H9 (cell line): Measurements from ENCODE around the gene MYO5C. TPM values are rescaled to one million over a fixed set of nuclear protein-coding genes. Genes with fewer than 3 reads are reported as not detected.

ENCODE experiments used
- DNase-seq: peaks from one replicate; pipeline ENCODE4 v3.0.0-alpha.2; 2017
- H2AFZ ChIP-seq: one replicate; pipeline ENCODE4 v1.6.1; 2013; ENCODE audit warnings: mild to moderate bottlenecking, low read length, control low read depth, moderate library complexity
- H2AK5ac ChIP-seq: 2 replicates; pipeline ENCODE4 v1.6.1; 2013; ENCODE audit warnings: low read length, control low read depth, mixed read lengths; ENCODE audit not compliant: insufficient read length
- H2BK120ac ChIP-seq: one replicate; pipeline ENCODE4 v1.6.1; 2013; ENCODE audit warnings: low read depth, mild to moderate bottlenecking, low read length, control low read depth, inconsistent platforms; ENCODE audit not compliant: poor library complexity, severe bottlenecking
- H2BK12ac ChIP-seq: 2 replicates; pipeline ENCODE4 v1.6.1; 2013; ENCODE audit warnings: low read length, control low read depth, mixed read lengths, low read depth; ENCODE audit not compliant: insufficient read length
- H2BK15ac ChIP-seq: 2 replicates; pipeline ENCODE4 v1.6.1; 2013; ENCODE audit warnings: low read depth, low read length, control low read depth
- H2BK20ac ChIP-seq: one replicate; pipeline ENCODE4 v1.6.1; 2013; ENCODE audit warnings: low read depth, mild to moderate bottlenecking, low read length, control low read depth, inconsistent platforms; ENCODE audit not compliant: poor library complexity, severe bottlenecking
- H2BK5ac ChIP-seq: 2 replicates; pipeline ENCODE4 v1.6.1; 2013; ENCODE audit warnings: low read length, control low read depth, mixed read lengths; ENCODE audit not compliant: insufficient read length
- H3K14ac ChIP-seq: 2 replicates; pipeline ENCODE4 v1.6.1; 2013; ENCODE audit warnings: low read length, control low read depth; ENCODE audit not compliant: insufficient read depth
- H3K18ac ChIP-seq: 2 replicates; pipeline ENCODE4 v1.6.1; 2013; ENCODE audit warnings: low read depth, mild to moderate bottlenecking, mixed read lengths, low read length, control low read depth; ENCODE audit not compliant: insufficient read length
- H3K23ac ChIP-seq: 2 replicates; pipeline ENCODE4 v1.6.1; 2013; ENCODE audit warnings: low read length, control low read depth, mixed read lengths, low read depth; ENCODE audit not compliant: insufficient read length
- H3K23me2 ChIP-seq: 2 replicates; pipeline ENCODE4 v1.6.1; 2013; ENCODE audit warnings: low read depth, mild to moderate bottlenecking, mixed read lengths, low read length, control low read depth; ENCODE audit not compliant: insufficient read length, poor library complexity, severe bottlenecking
- H3K27ac ChIP-seq: 2 replicates; pipeline ENCODE4 v1.5.1; 2013; ENCODE audit warnings: low read length, control low read depth, mixed read lengths, low read depth; ENCODE audit not compliant: insufficient read length
- H3K27me3 ChIP-seq: 2 replicates; pipeline ENCODE4 v1.6.1; 2013; ENCODE audit warnings: low read length, control low read depth, inconsistent platforms; ENCODE audit not compliant: insufficient read depth
- H3K4ac ChIP-seq: 2 replicates; pipeline ENCODE4 v1.6.1; 2013; ENCODE audit warnings: low read depth, mild to moderate bottlenecking, control low read depth, inconsistent platforms, low read length, moderate library complexity
- H3K4me1 ChIP-seq: 2 replicates; pipeline ENCODE4 v1.6.1; 2013; ENCODE audit warnings: low read length, control low read depth, inconsistent platforms; ENCODE audit not compliant: insufficient read depth
- H3K4me2 ChIP-seq: 2 replicates; pipeline ENCODE4 v1.6.1; 2013; ENCODE audit warnings: low read length, control low read depth, mixed read lengths; ENCODE audit not compliant: insufficient read length, insufficient read depth
- H3K56ac ChIP-seq: 2 replicates; pipeline ENCODE4 v1.6.1; 2013; ENCODE audit warnings: low read depth, mild to moderate bottlenecking, mixed read lengths, low read length, control low read depth; ENCODE audit not compliant: insufficient read length
- H3K79me1 ChIP-seq: 2 replicates; pipeline ENCODE4 v1.6.1; 2013; ENCODE audit warnings: low read depth, mild to moderate bottlenecking, moderate library complexity, low read length, control low read depth, inconsistent platforms; ENCODE audit not compliant: insufficient read depth, poor library complexity, severe bottlenecking
- H3K79me2 ChIP-seq: 2 replicates; pipeline ENCODE4 v1.6.1; 2013; ENCODE audit warnings: low read length, control low read depth, inconsistent platforms; ENCODE audit not compliant: insufficient read depth
- H3K9ac ChIP-seq: 2 replicates; pipeline ENCODE4 v1.6.1; 2013; ENCODE audit warnings: low read length, control low read depth, mixed read lengths; ENCODE audit not compliant: insufficient read length; ENCODE audit errors: extremely low read depth
- H3K9me3 ChIP-seq: one replicate; pipeline ENCODE4 v1.6.1; 2013; ENCODE audit warnings: low read depth, low read length, inconsistent platforms; ENCODE audit not compliant: control insufficient read depth
- H3T11ph ChIP-seq: one replicate; pipeline ENCODE4 v1.6.1; 2013; ENCODE audit warnings: mild to moderate bottlenecking, low read length, control low read depth, inconsistent platforms
- H4K20me1 ChIP-seq: one replicate; pipeline ENCODE4 v1.6.1; 2013; ENCODE audit not compliant: control insufficient read depth, insufficient read length, insufficient read depth
- H4K5ac ChIP-seq: 2 replicates; pipeline ENCODE4 v1.6.1; 2013; ENCODE audit warnings: low read depth, mild to moderate bottlenecking, mixed read lengths, low read length, control low read depth; ENCODE audit not compliant: insufficient read length
- H4K8ac ChIP-seq: replicated peaks from 2 replicates; pipeline ENCODE4 v1.6.1; 2013; ENCODE audit warnings: low read length, control low read depth, mixed read lengths, low read depth; ENCODE audit not compliant: insufficient read length
- H4K91ac ChIP-seq: 2 replicates; pipeline ENCODE4 v1.6.1; 2013; ENCODE audit warnings: low read depth, mild to moderate bottlenecking, moderate library complexity, mixed read lengths, low read length, control low read depth; ENCODE audit not compliant: insufficient read length
- H3K27ac Mint-ChIP-seq, 3 experiments: 2 replicates in 2 of 3; 3 replicates in 1 of 3; pipeline ENCODE4 v1.8.0; 2020 to 2021; ENCODE audit warnings: mixed read lengths in 3 of 3, mild to moderate bottlenecking in 1 of 3, moderate library complexity in 1 of 3
- H3K27me3 Mint-ChIP-seq: 2 replicates; pipeline ENCODE4 v1.8.0; 2021; ENCODE audit warnings: low read depth, mild to moderate bottlenecking, moderate library complexity, mixed read lengths
- H3K36me3 Mint-ChIP-seq, 3 experiments: 2 replicates in 2 of 3; 3 replicates in 1 of 3; pipeline ENCODE4 v1.8.0; 2020 to 2021; ENCODE audit warnings: low read depth in 3 of 3, mixed read lengths in 3 of 3; ENCODE audit not compliant: insufficient read depth in 1 of 3
- H3K4me1 Mint-ChIP-seq, 2 experiments: 2 replicates each; pipeline ENCODE4 v1.8.0; 2020; ENCODE audit warnings: mixed read lengths in 2 of 2
- H3K4me3 Mint-ChIP-seq, 2 experiments: 2 replicates in 1 of 2; 3 replicates in 1 of 2; pipeline ENCODE4 v1.8.0; 2020 to 2021; ENCODE audit warnings: mild to moderate bottlenecking in 2 of 2, mixed read lengths in 2 of 2, moderate library complexity in 1 of 2
- H3K9me3 Mint-ChIP-seq, 2 experiments: 2 replicates in 1 of 2; 3 replicates in 1 of 2; pipeline ENCODE4 v1.8.0; 2020; ENCODE audit warnings: mild to moderate bottlenecking in 2 of 2, mixed read lengths in 2 of 2, moderate library complexity in 1 of 2
- WGBS: extraction: QIAGEN DNeasy Blood & Tissue Kit; methylation state at CpG from one replicate; pipeline ENCODE4 v1.1.7; 2013; ENCODE audit warnings: missing lambda C conversion rate, low lambda C conversion rate, mixed read lengths; ENCODE audit not compliant: insufficient read length; ENCODE audit errors: extremely low coverage; 5-methylcytosine and 5-hydroxymethylcytosine counted together
- total RNA-seq: library from RNA; stranded (reverse); gene quantifications from 2 replicates; pipeline ENCODE4 v1.2.1, GENCODE V29; 2021
- TF ChIP-seq, protein P1 (sequence below): fragments of 200-600 bp; sonication (generic); conservative IDR thresholded peaks from 3 replicates; pipeline ENCODE4 v1.8.0; 2021; ENCODE audit warnings: antibody characterized with exemption, mild to moderate bottlenecking

The MYO5C gene
- total RNA-seq, 1 experiment from 2014 or later: 22.2 TPM

DNA sequence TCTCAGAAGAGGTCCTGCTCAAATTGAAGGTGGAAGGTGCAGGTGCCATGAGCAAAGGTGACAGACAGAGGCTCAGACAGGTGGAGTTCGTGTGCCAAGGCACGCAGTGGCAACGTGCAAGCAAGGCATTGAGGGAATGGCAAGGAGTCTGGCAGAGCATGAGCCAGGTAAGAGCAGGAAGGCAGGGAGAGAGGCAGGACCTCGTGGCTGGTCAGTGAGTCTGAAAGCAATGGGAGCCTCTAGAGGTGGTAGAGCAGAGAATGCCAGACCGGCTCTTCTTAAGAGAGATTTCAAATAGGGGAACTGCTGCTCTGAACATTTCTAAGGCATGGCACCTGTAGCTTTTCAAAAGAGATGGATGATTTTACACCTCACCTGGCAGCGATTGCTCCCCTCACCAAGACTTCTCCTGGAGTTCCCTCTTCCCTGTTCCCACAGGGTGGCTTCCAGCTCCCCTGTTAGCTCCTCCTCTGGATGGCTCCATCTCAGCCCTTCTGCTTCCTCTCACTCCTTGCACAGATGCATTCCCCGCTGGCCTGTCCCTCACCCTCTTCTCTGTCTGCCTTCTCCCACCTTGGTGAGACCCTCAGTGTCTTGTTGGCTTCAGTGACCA lies 2.7 kb downstream of the MYO5C start:
- Histone ChIP-seq H2BK12ac (no peak overlapping the region), H3K4me1 (peaks cover 6% of the 10 kb centered on the region; the same call in 1 of the 2 replicates), H3K4ac (no peak overlapping the region), H3T11ph (no peak overlapping the region), H3K79me2 (peaks cover 2% of the 10 kb centered on the region; the same call in 1 of the 2 replicates), H2AFZ (no peak overlapping the region), H2AK5ac (no peak overlapping the region), H3K23ac (no peak overlapping the region), H3K79me1 (no peaks in the 10 kb centered on the region), H3K9me3 (no peaks in the 10 kb centered on the region), H4K20me1 (no peaks in the 10 kb centered on the region), H2BK120ac (no peak overlapping the region), H3K27ac (no peak overlapping the region), H3K27me3 (no peaks in the 10 kb centered on the region), H3K14ac (no peak overlapping the region), H2BK15ac (no peak overlapping the region), H3K56ac (no peak overlapping the region), H3K4me2 (no peak overlapping the region), H2BK5ac (no peak overlapping the region), H3K18ac (no peak overlapping the region), H4K8ac (no peak overlapping the region), H2BK20ac (no peak overlapping the region), H4K91ac (no peak overlapping the region), H4K5ac (no peak overlapping the region), H3K9ac (no peak overlapping the region), H3K23me2 (peaks cover 7% of the 10 kb centered on the region)
- peaks cover 38 to 41% of the 10 kb centered on the region in 2 experiments for H3K4me1 Mint-ChIP-seq
- peak overlapping the region in 2 of 3 experiments; percentile 31 to 77; a peak in 3 of 7 replicates for H3K27ac Mint-ChIP-seq
- H3K27me3 Mint-ChIP-seq: no peaks in the 10 kb centered on the region
- TF ChIP-seq, protein P1, sequence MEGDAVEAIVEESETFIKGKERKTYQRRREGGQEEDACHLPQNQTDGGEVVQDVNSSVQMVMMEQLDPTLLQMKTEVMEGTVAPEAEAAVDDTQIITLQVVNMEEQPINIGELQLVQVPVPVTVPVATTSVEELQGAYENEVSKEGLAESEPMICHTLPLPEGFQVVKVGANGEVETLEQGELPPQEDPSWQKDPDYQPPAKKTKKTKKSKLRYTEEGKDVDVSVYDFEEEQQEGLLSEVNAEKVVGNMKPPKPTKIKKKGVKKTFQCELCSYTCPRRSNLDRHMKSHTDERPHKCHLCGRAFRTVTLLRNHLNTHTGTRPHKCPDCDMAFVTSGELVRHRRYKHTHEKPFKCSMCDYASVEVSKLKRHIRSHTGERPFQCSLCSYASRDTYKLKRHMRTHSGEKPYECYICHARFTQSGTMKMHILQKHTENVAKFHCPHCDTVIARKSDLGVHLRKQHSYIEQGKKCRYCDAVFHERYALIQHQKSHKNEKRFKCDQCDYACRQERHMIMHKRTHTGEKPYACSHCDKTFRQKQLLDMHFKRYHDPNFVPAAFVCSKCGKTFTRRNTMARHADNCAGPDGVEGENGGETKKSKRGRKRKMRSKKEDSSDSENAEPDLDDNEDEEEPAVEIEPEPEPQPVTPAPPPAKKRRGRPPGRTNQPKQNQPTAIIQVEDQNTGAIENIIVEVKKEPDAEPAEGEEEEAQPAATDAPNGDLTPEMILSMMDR: no peak
- DNase-seq: no peak
- no CpG with 5 or more reads among the region's 7 CpGs for WGBS
- peaks cover 15 to 24% (median 17%) of the 10 kb centered on the region in 3 experiments for H3K36me3 Mint-ChIP-seq
- H3K9me3 Mint-ChIP-seq: no peaks in the 10 kb centered on the region; a peak in 1 of 5 replicates
- no peak overlapping the region; a peak in 1 of 5 replicates for H3K4me3 Mint-ChIP-seq
